ENCODE results near the gene CLSTN2.

CLSTN2 gene

DNA sequence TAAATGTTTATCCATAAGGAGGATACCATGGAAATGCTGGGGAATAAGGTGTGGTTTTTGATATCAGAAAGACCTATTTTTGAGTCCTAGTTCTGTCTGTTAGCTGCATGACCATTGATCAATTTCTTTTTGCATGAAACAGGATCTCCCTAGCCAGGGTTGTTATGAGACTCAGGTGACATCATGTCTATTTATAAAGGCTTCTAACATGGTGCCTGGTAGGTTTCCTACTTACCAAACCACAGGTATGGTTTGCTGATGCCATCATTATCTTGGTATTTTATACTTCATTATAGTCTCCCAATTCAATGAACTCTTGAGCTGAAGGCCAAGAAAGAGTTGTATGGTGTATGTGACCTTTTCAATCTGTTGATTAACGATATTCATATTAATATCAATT, 144.0 kb downstream of the CLSTN2 start:
- no peak for DNase-seq
- in situ Hi-C loops (cut with MboI; ENCODE audit: low pct_unique_long_range_greater_than_20kb, low sequenced_read_pairs) = no loop called here

DNA sequence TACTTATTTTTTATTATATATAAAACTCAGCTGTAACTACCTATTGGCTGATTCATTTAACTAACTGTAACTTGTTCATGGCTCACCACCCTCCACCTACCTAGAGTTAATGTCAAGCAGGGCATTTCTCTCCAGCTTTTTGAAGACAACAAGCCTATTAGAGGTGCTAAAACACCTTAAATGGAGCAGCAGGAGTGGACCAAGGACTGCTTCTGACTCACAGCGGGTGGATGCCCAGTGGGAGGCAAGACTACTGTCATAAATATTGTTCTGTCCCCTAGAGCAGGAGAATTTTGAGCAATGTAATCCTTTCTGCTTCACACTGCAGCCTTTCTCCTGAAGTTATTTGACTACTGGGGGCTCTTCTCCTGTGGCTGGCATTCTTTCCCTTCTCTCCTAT, 146.9 kb downstream of the CLSTN2 start:
- no peak for DNase-seq
- in situ Hi-C loops (cut with MboI; ENCODE audit: low pct_unique_long_range_greater_than_20kb, low sequenced_read_pairs) = no loop called here

DNA sequence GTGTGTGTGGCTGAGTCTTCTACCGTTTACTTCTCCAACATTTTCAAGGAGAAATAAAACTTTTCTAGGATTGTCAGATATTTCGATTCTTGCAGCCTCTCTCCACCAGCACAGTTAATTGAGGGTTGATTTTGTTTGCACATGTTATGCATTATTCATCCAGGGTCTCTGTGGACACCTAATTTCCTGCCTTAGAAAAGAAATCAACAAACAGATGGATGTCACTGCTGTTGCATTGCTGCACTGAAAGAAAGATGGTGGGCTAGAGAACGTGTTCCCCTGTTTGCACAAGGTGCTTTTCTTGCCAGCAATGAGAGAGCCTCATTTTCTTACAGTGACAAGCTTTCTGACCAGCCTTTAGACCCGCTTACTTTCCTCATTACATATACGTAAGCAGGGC, 150.0 kb downstream of the CLSTN2 start:
- no peak for DNase-seq
- in situ Hi-C loops (cut with MboI; ENCODE audit: low pct_unique_long_range_greater_than_20kb, low sequenced_read_pairs) = no loop called here

DNA sequence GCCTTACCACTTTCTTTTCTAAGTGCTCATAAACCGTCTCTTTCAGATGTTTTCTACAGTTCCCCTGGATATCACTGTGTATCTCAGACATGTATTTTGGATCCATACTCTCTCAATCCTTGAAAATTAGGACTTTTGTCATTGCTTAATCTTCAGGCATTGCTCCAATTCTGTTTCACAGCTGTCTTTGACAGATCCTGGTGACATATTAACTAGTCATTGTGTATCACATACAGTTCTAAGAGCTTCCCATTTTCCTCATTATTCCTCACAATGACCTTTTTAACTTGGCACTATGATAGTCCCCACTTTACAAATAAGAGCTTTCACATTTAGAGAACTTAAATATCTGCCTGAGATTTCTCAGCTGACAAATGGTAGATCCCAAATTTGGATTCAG, 151.7 kb downstream of the CLSTN2 start:
- no peak for DNase-seq
- in situ Hi-C loops (cut with MboI; ENCODE audit: low pct_unique_long_range_greater_than_20kb, low sequenced_read_pairs) = no loop called here

DNA sequence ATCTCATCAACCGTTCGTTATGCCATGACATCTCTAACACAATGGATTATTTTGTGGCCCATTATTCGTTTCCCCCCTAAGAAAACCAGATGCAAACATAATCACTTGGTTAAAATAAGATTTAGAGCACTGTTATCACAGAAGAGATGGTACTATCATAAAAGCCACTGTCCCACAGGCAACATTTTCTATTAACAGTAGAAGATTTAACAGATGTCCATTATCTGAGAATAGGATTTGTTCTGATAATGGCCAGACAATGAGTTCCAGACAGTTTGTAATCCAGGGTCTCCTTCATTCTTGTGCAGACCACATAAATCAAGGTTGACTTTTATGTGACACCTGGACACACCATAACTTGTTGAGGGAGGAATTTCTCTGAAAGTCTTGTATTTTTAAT, 153.1 kb downstream of the CLSTN2 start:
- DNase-seq = no peak
- in situ Hi-C loops (cut with MboI; ENCODE audit: low pct_unique_long_range_greater_than_20kb, low sequenced_read_pairs) = no loop called here

DNA sequence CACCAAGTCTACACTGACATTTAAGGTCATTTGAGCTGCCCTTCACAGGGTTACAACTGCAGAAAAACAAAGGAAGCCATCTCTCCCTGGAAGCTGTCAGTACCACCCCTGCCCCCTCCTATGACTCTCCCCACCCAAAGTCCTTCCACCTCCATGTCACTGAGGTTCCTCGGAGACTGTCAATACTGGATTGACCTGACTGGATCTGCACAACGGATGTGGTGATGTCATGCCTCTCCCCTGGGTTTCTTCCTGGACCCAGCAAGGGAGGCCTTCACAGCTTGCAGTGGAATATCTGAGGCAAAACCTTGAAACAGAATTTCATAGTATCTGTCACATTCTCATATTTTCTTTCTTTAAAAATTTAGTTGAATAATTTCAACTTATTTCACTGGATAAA, 153.5 kb downstream of the CLSTN2 start:
- in situ Hi-C loops (cut with MboI; ENCODE audit: low pct_unique_long_range_greater_than_20kb, low sequenced_read_pairs) = no loop called here
- no peak for DNase-seq

DNA sequence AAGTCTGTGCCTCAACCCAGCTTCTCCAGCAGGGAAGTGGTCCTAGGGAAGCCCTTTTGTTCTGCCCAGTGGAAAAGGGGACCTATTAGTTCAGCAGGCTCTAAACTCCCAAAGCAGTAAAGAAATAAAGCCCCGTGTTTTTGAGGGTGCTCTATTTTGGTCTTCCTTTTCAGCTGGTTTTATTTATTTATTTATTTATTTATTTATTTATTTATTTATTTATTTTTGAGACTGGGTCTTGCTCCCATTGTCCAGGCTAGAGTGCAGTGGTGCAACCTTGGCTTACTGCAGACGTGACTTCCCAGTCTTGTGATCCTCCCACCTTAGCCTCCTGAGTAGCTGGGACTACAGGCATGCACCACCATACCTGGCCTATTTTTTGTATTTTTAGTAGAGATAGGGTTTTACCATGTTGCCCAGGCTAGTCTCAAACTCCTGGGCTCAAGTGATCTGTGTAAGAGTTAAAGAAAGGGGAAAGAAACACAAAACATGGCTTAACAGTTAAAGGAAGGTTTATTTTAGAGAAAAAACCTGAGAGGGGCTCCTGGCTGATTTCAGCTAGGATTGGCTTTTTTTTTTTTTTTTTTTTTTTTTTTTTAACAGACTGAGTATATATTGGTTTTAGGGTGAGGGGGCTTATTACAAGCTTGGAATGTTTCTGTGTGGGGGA, 154.6 kb downstream of the CLSTN2 start:
- no peak for DNase-seq
- in situ Hi-C loops (cut with MboI; ENCODE audit: low pct_unique_long_range_greater_than_20kb, low sequenced_read_pairs) = no loop called here

DNA sequence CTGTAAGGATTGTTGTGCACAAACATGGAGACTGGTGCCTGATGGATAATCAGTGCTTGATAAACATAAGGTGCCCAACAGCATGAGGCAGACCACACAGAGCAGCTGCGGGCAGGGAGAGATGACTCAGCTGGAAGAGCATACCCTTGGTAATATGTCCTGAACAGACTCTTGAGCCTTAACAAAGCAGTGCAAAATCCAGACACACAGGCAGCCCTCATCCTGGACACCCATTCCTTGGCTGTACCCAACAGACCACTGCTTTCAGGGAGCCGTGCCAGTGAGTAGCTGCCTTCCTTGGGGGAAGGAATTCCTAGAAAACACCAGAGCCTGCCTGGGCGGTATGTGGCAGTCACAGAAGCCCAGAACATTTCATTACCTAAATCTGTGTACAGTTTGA, 156.2 kb downstream of the CLSTN2 start:
- DNase-seq = no peak

DNA sequence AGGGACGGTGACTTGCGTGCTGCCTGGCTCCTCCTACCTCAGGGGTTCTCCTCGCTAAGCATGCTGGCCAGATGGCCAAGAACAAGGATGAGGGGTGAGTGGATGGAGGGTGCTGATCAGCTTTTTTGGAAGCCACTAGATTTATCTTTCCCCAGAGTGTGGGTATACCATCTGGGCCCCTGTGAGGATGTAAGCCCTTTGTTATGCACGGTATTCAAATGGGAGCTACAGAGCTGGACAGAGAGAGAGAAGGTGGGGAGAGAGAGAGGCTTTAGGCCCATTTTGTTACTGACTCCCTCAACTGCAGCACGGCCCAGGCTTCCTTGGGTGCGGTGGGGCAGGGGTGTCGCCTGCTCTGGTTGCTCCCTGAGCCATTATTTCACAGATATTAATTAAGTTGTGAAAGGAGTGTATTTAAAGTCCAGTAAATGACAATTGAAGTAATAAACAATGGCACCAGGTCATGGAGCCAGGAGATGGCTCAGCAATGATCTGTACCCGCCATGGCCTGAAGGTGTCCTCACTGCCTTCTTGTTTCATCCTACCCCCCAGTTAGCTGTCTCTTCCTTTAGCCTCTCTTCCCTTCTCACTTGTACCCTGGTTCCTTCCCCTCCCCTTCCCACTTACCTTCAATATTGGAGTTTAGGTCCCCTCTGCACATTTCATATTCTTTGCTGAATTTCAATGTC, 158.0 kb downstream of the CLSTN2 start:
- DNase-seq = no peak
- in situ Hi-C loops (cut with MboI; ENCODE audit: low pct_unique_long_range_greater_than_20kb, low sequenced_read_pairs) = no loop called here

More for the DNA sequence above, 156.2 kb downstream of the CLSTN2 start:
- in situ Hi-C loops (cut with MboI; ENCODE audit: low pct_unique_long_range_greater_than_20kb, low sequenced_read_pairs) = no loop called here

DNA sequence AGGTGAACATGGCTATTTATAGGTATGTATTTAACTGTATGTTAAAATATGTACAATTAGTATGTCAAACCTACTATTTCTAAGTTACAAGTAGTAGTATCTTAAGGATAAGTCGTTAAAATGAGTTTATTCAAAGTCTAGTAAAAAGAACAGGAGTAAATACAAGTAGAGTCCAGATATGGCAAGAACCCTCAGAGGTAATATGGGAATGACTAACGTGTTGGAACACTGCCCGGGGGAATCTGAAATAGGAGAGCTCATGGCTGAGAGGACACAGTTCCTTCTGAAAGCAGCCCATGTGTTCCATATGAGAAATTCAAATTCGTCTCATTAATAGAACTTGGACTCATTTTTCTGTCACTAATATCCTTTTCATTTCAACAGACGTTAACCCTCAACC, 158.8 kb downstream of the CLSTN2 start:
- no peak for DNase-seq
- in situ Hi-C loops (cut with MboI; ENCODE audit: low pct_unique_long_range_greater_than_20kb, low sequenced_read_pairs) = no loop called here

DNA sequence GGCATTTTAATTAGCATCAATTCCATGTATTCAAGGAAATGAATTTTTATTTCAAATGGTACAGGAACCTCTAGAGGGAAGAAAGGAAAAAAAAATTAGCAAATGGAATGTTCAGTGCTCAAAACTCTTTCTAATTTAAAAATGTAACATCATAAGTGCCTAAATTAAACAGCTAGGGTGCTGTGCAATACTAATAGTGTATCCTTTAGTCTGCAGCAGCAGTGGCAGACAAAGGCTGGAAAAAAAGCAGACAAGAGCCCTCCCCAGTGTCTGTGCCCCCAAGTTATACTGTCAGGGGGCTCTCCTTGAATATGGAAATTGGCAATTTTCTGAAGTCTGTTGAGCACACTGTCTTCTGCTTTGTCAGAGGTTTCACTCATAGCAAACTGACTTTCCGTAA, 159.5 kb downstream of the CLSTN2 start:
- DNase-seq = no peak
- in situ Hi-C loops (cut with MboI; ENCODE audit: low pct_unique_long_range_greater_than_20kb, low sequenced_read_pairs) = no loop called here

DNA sequence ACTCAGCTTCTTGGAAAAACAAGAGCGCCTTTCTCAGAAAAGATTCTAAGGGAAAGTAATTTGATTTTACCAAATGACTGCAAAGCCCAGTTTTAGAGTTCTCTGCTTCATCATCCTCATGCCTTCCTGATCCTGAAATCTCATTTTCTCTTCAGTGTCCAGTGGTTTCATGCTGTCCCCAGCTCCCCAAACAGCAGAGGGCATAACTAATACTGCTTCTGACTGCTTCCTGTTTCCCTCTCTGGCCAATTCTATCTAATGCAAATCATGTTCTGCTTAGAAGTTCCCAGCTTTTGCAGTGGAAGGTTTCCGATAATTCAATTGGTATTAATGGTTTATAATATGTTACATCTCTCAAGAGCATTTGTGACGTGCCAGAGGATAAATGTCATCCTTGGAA, 161.1 kb downstream of the CLSTN2 start:
- DNase-seq = no peak
- in situ Hi-C loops (cut with MboI; ENCODE audit: low pct_unique_long_range_greater_than_20kb, low sequenced_read_pairs) = no loop called here

DNA sequence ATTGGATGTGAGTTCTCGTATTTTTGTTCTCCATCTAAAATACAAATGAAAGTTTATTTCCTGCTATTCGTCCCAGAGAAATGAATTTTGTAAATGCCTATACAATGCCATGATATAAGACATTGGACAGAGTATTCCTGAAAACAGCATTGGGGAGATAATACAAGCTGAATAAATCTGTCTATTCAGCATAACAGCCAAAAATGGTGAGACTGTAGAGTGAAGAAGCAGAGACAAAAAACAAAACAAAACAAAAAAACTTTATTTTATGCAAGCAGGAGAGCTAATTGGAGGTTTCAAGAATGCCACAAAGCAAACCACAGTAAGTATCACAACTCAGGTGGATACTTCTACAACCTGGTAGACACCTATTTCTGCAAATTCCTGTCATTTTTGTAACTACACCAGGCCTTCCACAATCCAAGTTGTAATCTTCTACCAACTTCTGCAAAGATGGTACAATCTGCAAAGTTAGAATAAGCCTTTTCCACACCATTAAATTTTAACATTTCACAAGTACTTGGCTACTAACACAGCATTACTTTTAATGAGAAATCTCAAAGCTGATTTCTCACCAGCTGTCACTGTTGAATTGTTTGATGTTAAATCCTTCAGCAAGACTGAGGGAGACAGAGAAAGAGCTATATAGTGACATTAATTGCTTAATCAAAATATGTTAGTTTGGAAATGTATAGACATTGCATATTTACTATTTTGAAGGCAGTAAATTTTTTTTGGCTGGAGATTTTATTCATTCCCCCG, 163.1 kb downstream of the CLSTN2 start:
- in situ Hi-C loops (cut with MboI; ENCODE audit: low pct_unique_long_range_greater_than_20kb, low sequenced_read_pairs) = no loop called here
- no peak for DNase-seq

DNA sequence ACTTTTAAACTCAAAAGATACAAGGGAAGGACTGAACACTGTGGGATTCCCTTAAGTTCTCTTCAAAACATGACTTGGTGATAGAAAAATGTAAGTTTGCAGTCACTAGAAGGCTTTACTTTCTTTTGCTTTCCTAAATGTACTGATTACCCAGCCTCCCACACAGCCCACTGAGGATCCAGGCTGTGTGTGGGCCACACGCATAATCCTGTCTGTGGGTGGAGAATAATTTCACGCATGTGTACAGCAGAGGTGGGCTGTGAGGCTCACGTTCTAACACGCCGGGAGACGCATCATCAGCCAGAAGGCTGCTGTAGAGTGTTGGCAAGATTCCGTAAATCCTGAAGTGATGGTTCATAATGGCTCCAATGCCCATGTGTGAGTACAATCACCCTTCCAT, 165.5 kb downstream of the CLSTN2 start:
- no peak for DNase-seq
- in situ Hi-C loops (cut with MboI; ENCODE audit: low pct_unique_long_range_greater_than_20kb, low sequenced_read_pairs) = no loop called here

DNA sequence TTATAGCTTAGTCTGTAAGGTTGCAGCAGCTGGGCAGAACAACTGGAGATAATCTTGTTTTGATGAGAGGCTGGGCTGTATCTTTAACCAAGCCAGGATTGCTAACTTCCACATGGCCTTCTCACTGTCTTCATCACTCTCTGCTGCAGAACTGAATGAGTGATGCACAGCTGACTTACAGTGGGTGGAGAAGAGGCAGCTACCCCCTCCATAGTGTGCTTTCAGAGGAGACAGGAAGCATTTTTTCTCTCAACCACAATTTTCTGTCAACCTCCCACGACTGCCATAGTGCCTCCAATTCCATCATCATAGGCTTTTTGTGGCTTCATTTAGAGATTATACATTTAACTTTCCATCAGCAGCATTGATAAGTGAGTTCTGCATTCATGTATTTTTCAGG, 168.2 kb downstream of the CLSTN2 start:
- no peak for DNase-seq
- in situ Hi-C loops (cut with MboI; ENCODE audit: low pct_unique_long_range_greater_than_20kb, low sequenced_read_pairs) = no loop called here

DNA sequence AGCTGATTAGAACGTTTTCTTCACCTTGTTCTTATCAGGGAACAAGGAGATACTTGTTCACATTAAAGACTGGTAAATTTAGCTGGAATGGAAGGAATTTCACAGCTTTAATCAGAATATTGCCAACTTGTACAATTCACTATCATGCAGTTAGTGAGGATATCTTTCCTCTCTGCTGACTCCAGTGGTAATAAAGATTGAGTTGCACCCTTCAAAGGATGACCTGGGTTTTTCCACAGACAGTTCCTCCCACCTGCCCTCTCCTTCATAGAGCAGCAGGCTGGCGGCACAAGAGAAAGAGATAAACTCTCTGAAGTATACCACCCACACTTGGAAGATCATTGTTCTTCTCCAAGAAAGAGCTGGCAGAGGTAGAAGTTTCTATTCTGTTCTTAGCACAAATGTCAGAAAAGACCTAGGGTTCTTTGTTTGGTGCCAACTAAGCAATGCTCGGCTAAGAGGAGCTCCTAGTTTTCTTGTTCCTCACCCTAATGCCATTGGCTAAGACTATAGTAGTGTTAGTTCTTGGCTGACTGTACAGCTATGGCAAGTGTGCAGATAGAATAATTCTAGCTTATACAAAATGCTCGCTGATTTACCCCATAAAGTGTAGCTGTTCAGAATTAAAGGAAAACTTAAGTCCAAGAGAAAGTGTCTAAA, 169.1 kb downstream of the CLSTN2 start:
- DNase-seq = no peak
- in situ Hi-C loops (cut with MboI; ENCODE audit: low pct_unique_long_range_greater_than_20kb, low sequenced_read_pairs) = no loop called here

DNA sequence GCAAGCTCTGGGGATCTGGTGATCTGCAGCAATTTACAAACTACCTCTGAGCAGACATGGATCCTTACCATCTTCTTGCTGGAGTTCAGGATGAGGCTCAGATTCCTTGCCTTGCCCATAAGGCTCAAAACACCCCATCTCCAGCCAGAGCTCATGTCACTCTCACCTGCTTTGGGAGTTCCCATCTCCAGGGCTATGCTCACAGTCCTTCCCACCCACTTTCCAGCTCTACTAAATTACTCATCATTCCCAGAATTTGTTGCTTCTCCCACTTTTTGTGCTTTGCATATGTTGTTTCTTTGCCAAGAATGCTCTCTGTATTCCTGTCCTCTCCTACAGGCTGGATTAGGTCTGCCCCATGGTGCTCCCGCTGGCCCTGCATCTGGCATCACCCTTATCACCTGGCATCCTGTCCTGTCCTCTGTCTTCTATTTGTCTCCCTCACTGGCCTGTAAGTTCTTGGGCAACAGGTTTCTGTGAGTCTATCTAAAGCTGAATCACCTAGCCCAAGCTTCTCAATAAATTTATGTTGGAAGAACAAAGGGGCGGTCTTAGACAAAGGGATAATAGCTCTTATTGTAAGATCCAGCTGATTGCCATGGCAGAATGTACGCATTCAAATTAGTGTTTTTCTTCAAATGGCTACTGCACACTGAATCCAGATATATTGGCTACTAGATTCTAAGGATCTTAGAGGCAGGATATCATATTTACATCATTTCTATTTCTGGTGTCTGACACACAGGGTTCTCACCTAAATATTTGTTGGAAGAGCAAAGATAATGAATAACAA, 179.2 kb downstream of the CLSTN2 start:
- DNase-seq = no peak
- in situ Hi-C loops (cut with MboI; ENCODE audit: low pct_unique_long_range_greater_than_20kb, low sequenced_read_pairs) = no loop called here

DNA sequence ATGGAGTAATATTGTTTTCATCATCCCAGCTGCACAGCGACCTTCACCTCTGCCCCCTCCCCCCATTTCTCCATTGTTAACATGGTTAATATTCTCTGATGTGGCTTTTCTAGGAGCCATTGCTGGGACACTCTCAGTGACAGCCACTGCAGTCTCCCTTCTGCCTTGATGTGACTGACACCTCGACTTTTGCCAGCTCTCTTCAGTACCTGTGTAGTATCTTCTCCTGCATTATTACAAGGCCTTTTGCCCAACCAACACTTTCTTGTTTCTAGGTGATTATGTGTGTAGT, 179.8 kb downstream of the CLSTN2 start:
- no peak for DNase-seq
- in situ Hi-C loops (cut with MboI; ENCODE audit: low pct_unique_long_range_greater_than_20kb, low sequenced_read_pairs) = no loop called here

DNA sequence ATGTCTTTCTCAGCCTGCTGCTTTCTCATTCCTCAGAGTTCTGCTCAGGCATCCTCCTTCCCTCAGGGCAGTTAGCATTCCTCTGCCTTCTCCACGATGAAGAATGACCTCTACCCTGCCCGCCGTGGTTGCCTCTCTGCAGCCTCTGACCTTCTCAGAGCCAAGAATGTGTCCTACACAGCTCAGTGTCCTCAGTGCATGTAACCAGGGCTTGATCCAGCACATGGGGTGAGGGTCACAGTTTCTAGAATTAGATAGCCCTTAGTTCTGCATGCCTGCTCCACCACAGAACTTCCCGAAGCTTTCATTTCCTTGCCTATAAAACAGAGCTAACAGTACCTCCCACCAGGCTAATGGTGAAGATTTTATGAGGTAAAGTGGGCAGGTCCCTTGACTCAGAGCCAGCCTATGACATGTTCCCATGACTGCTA, 182.1 kb downstream of the CLSTN2 start:
- in situ Hi-C loops (cut with MboI; ENCODE audit: low pct_unique_long_range_greater_than_20kb, low sequenced_read_pairs) = no loop called here
- no peak for DNase-seq
